NOMO-1 treated with DMSO at 0.1 percent for 48 hours (cell line): ENCODE data around the gene PAN2.
"Not testable (repeated sequence)": the region's sequence is repeated elsewhere in the genome, so short reads cannot be mapped to it uniquely, and the experiment has no call there.

Experiments
- DNase-seq: peaks from one replicate; lab custom pipeline; 2025; ENCODE audit not compliant: unreplicated experiment; lab: John Stamatoyannopoulos, UW

PAN2 gene

DNA sequence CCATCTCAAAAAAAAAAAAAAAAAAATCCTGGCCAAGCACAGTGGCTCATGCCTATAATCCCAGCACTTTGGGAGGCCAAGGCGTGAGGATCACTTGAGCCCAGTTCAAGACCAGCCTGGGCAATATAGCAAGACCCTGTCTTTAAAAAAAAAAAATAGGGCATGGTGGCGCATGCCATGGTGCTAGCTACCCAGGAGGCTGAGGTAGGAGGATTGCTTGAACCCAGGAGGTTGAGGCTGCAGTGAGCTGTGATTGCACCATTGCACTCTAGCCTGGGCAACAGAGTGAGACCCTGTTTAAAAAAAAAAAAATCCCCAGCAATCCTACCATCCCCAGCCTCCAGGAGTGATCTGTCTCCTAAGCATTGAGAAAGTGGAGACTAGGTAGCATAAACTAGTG is 8.5 kb upstream of the PAN2 start:
- not testable (repeated sequence) for DNase-seq

DNA sequence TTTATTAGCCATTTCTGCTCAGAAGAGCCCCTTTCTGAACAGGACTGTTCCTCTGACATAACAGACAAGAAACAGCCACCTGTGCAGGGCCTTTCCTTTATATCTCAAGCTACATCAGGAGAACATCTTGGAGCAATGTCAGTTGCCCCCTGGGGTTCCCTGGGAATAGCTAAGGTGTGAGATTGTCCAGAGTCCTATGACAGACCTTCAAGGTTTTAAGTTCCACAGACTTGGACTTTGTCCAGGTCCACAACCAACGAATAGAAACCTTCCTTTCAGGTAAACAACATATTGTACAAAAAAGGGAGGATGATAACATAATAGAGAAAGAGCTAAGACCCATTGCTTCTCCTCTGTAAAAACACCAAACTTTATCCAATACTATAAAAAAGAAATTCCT is 7.8 kb upstream of the PAN2 start:
- no peak for DNase-seq

DNA sequence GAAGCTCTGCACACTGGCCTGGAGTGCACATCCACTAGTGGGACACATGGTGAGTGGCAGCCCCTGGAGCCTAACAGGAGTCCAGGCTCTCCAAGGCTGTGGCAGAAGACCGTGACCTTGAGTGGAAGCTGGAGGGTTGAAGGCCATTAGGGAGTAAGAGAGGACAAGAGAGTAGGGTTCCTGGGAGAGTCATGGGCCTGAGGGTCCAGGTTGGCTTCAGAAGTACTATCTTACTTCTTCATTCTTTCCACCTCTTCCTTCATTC is 5.3 kb upstream of the PAN2 start:
- DNase-seq, result no peak

DNA sequence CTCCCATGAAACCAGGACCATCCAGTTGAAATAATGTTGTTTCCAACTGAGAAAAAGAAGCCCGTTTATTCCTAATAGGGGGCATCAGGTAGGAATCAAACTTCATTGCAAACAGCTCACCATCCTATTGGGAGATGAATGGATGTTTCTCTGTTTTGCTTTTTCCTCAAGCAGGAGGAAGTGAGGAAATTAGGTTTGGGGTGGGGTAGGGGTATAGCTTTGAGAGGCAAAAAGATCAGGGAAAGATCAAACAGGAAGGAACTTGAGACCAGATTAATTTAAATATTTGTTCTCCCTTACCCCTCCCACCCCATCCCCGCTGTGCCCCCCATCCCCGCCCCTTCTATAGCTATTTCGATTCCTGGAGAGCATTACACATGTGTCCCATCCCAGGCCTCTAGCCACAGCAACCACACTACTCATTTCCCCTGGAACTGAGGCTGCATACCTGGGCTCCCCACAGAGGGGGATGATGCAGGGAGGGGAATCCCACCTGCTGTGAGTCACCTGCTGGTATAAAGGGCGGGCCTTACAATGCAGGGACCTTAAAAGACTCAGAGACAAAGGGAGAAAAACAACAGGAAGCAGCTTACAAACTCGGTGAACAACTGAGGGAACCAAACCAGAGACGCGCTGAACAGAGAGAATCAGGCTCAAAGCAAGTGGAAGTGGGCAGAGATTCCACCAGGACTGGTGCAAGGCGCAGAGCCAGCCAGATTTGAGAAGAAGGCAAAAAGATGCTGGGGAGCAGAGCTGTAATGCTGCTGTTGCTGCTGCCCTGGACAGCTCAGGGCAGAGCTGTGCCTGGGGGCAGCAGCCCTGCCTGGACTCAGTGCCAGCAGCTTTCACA is 4.7 kb upstream of the PAN2 start, which contains the start of gene IL23A:
Gene IL23A, plus strand, starts transcription at position 577 of the 850 bp plus-strand sequence. Its CDS starts 161 bp downstream, at position 738.
- peak; percentile 10 for DNase-seq

DNA sequence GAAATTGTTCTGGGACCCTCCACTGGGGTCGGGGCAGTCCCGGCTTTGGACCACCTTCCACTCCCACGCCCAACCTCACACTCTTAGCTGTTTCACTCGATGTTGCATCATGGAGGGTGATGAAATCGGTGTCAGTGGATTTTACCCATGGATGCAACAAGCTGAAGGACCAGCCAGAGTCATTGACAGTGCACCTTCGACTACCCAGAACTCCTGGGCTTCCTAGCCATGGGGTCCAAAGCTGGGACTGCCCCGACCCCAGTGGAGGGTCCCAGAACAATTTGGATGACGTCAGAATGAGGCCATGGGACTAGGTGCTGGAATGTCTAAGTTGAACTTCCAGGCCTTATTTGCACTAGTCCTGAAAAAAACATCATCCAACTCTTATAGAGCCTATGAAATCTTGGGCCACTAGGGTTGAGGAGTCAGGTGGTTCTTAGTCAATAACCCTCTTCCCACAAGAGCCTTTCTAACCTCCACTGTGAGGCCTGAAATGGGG is 4.0 kb upstream of the PAN2 start:
- peak; percentile 13 for DNase-seq

DNA sequence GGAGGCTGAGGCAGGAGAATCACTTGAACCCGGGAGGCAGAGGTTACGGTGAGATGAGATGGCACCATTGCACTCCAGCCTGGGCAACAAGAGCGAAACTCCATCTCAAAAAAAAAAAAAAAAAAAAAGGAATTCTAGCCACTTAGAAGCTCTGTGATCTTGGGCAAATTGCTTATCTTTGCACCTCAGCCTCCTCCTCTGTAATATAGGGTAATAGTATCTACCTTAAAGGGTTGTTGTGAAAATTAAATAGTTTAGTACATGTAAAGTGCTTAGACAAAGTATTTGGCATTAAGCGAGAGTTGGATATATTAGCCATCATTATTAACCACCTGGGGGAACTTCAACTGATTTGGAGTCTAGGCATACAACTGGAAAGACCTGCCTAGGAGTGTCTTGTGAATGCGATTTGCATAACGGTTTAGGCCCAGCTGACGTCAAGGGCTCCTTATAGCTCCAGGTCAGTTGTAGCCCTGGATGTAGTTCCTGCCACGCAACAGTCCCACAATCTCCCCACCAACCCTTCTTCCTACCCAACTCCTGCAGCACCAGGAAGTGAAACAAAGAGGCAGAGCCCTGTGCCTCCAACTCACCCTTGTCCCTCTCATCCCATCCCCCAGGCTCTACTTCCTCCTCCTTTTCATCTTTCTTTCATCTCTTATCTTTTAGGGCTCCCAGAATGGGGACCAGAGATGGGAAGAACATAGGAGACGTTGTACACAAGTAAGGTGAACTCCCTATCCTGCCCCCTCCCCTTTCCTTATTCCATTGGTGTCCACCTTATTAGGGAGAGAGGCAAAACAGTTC is 2.8 kb upstream of the PAN2 start:
- peak; percentile 89 for DNase-seq

DNA sequence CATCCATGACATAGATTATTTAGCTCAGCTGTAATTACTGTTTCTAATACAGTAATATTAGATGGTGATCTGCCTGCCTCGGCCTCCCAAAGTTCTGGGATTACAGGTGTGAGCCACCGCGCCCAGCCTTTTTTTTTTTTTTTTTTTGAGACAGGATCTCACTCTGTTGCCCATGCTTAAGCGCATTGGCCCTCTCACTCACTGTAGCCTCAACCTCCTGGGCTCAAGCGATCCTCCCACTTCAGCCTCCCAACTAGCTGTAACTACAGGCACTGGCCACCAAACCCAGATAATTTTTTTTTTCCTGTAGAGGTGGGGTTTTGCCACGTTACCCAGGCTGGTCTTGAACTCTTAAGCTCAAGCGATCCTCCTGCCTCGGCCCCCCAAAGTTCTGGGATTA is 1.7 kb upstream of the PAN2 start:
- not testable (repeated sequence) for DNase-seq

DNA sequence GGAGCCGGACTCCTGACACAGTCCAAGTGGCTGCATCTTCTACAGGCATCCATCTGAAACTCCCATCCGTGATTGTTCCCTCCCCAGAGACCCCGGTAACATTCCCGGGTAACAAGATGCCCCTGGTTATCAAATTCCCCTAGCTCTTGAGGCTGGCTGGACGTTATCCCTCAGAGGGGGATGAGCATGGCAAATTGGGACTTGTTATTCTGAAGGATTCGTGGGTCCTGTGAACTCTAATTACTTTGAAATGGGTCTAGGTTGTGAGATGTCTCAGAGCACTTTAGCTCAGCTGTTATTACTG is 642 bp upstream of the PAN2 start:
- DNase-seq, result no peak

DNA sequence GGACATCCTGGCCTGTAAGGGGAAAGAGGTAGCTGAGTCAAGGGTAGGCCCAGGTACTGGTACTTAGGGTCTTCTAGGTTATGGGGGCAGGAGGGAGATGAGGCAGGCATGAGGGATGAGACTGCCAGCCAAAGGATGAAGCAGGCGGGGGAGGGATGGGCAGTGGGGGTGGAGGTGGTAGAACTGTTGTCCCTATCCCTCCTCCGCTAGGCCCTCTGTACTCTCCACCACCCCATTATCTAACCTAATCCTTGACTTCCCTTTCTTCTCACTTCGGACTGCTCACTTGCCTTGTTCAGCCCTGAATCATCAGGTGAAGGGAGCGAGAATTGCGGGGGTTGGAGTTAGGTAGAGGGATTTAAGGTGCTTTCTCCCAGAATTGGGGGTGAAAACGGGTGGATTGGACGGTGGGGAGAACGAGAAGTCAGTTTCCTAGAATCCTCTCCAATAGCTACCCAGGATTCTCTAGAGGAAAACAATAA is 562 bp downstream of the PAN2 start:
- peak; percentile 81 for DNase-seq

DNA sequence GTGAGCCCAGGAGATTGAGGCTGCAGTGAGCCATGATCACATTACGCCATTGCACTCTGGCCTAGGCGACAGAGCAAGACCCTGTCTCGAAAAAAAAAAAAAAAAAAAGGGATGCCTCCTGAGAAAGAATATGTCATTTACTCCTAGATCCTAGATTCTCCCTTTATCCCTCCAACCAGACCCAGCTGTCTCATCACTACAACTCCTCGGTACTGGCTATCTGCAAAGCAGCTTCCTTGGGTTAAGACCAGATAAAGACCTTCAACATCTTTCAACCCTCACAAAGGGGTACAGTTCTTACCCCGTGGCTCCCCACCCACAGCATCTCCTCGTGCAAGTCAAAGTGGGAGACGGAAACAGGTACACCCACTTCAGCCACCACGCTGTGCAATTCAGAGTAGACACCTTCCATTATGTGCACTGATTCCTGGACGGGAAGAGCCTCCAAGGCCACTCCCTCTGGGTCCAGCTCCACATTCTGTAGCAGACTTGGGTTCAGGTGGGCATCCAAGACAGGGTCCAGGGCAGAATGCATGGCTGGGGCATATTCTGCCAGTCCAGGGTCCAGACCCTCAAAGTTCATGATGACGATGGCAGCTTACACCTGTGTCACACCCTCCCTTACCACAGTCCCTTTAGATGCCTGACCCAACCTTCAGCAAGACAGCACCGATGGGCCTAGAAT is 1.1 kb downstream of the PAN2 start:
- DNase-seq, result no peak

DNA sequence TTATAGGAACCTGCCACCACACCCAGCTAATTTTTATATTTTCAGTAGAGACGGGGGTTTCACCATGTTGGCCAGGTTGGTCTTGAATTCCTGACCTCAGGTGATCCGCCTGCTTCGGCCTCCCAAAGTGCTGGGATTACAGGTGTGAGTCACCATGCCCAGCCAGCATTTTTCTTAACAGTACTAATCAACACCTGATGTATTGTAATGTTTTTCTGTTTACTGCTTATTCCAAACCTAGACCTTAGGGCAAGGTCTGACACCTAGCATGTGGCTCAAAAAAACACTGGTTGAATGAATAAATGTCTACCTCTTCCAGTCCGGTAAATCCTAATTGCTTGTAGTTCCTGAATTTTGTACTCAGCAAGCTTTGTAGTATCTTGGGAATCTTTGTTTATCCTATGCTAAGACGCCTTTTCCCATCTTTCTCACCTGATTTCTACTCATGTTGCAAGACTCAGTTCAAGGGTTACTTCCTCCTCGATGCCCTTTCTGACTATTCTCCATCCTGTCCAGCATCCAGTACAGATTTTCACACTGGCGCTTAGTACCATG is 2.8 kb downstream of the PAN2 start:
- DNase-seq, result no peak

DNA sequence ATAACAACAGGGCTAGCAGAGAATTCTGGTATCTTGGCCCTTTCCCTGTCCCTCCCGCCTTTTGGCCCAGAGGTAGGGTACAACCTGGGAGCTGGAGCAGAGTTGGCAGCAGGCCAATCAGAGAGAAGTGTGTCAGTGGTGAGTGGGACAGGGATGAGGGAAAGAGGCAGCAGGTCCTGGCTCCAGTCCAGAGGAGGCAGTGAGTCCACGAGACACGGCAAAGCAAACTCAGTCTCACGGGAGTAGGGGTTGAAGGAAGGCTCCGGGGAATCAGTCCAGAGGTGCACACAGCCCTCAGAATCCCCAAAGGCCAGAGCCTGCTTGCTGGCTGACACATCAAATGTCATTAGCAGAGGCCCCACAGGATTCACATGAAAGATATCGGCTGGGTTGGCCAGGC is 7.3 kb downstream of the PAN2 start:
- DNase-seq, result no peak

DNA sequence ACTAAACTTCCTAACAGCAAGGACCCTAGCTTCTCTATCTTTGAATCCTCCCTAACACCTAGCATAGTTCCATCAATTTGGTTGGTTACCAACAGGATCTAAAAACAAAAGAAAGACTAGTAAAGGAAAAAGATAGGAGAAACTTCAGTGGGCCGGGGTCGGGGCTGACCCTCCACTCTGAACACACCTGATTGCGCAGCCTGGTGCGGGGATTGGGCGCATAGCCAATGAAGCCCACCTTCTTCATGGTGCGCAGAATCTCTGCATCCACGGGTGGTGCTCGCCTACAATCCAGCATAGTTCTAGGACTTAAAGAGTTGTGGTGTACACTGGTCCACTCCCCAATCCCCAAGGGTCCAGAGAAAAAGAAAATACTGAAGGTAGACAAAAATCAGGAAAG is 7.7 kb downstream of the PAN2 start:
- DNase-seq, result no peak

DNA sequence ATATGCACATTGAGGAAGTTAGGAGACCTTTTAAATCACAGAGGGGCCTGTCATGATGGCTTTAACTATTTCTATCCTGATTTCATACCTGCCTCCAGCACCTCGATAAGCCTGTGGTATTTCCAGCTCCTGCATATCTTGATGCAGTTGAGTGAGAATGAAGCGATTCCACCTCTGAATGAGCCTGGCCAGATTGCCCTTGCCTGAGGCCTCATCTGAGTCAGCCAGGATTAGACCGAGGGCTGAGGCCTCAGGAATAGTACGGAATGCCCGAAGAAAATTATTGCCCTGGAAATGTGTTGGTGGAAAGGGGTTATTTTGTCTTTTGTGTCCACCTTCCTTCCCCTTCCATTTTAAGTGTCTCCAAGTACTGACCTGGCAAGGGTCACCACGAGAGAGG is 9.6 kb downstream of the PAN2 start:
- DNase-seq, result no peak

DNA sequence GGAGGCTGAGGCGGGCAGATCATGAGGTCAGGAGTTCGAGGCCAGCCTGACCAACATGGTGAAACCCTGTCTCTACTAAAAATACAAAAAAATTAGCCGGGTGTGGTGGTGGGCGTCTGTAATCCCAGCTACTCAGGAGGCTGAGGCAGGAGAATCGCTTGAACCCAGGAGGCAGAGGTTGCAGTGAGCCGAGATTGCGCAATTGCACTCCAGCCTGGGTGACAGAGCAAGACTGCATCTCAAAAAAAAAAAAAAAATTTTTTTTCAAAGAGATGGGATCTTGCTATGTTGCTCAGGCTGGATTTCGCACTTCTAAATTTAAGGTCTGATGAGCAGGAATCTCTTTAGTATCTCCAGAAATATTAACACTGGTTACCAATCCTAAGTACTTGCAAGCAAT is 12.2 kb downstream of the PAN2 start:
- DNase-seq, result not testable (repeated sequence)

DNA sequence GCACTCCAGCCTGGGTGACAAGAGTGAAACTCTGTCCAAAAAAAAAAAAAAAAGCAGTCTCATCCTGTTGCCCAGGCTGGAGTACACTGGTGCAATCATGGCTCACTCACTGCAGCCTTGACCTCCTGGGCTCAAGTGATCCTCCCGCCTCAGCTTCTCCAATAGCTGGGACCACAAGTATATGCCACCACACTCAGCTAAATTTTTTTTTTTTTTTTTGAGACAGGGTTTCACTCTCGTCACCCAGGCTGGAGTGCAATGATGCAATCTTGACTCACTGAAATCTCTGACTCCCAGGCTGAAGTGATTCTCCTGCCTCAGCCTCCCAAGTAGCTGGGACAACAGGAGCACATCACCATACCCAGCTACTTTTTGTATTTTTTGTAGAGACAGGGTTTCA is 12.8 kb downstream of the PAN2 start:
- no peak for DNase-seq

DNA sequence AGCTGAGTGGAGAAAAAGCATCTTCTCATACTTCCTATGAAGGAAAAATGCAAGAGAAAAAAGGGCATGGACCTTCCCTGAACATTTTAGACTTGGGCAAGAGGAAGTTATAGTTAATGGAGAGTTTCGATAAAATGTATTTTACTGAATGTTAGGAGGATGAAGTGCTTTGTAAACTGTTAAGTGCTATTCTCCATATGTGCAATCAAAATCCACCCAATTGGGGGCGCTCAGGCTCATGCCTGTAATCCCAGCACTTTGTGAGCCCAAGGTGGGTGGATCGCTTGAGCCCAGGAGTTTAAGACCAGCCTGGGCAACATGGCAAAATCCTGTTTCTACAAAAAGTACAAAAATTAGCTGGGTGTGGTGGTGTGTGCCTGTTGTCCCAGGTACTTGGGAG is 16.1 kb downstream of the PAN2 start:
- DNase-seq, result no peak

DNA sequence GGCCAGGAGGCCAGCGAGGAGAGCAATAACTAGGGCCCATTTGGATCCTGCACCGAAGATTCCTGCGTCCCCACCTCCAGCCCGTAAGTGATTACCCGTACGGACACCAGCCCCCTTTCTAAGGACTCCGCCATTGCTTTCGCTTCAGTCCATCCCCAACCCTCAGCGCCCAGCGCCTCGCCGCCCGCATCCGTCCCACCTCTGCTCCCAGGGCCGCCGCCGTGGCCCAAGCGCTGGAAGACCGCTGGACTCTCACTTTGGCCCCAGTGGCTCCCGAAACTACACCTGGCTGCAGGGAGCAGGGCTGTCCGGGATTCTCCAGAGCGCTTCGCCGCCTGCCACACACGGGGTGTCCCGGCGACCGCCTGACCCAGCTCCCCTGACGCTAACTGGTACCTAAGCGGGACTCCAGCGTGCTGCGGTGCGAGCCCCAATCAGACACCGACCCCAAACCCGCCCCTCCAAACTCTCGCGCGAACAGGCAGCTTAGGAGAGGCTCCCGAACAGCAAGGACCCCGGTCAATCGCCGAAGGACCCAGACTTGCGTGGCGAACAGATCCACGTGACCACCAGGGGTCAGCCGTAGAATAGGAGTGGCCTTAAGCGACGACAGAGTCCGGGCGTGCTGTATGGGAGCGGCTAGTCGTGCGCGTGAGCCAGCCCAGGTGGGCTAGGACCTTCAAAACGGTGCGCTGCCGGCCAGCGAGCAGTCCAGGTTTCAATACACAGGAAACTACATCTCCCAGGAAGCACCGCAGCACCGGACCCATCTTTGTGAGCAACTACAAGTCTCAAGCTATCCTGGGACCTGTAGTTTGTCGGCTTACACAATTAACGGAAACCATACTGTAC is 18.0 kb downstream of the PAN2 start, which contains the start of gene CNPY2:
Gene CNPY2, minus strand, starts transcription at position 367 of the 852 bp plus-strand sequence. CDS start 771 bp downstream, outside the sequence.
- peak; percentile 96 for DNase-seq

DNA sequence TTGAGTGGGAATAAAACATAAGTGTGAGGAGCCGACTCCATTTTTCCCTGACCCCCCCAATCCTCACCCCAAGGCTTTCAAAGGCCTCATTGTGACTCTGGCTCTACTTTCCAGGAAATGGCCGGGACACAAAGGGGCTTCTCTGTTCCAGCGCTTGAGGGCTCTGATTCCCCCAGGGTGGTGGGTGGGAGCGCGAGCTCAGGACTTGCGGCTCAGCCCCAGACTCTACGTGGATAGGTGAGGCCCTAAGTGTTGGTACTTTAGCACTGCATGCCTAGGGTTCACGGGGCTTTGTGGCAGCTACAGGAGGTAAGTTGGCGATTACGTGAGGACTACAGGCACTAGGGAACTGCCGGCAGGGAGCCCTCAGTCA is 18.6 kb downstream of the PAN2 start:
- DNase-seq, result peak; percentile 21

DNA sequence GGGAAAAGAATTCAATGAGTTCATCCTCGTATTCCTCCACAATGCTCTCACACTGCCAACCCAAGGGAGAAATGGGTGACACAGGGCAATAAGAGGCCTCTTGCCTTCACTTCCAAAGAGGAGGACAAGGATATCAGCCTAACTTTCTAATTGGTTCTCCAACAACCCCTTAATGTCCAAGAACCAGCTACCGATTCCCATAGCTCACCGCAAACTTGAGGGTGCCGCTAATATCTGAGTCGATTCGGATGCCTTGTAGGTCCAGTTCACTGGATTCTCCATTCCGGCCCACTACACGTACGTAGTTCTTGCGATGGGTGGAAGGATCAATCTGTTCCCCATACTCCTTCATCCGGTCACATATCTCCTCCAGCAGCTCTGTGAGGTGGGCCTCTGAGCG is 22.8 kb downstream of the PAN2 start:
- DNase-seq, result no peak
